GM19372 (cell line): Measurements from ENCODE around the gene CARD19.

Experiments
- ATAC-seq: cut with Tn5 transposase; IDR thresholded peaks from one replicate; pipeline ENCODE4 v1.9.1; 2021; ENCODE audit warnings: mild to moderate bottlenecking, low read depth, moderate library complexity; ENCODE audit not compliant: unreplicated experiment

CARD19 gene

DNA sequence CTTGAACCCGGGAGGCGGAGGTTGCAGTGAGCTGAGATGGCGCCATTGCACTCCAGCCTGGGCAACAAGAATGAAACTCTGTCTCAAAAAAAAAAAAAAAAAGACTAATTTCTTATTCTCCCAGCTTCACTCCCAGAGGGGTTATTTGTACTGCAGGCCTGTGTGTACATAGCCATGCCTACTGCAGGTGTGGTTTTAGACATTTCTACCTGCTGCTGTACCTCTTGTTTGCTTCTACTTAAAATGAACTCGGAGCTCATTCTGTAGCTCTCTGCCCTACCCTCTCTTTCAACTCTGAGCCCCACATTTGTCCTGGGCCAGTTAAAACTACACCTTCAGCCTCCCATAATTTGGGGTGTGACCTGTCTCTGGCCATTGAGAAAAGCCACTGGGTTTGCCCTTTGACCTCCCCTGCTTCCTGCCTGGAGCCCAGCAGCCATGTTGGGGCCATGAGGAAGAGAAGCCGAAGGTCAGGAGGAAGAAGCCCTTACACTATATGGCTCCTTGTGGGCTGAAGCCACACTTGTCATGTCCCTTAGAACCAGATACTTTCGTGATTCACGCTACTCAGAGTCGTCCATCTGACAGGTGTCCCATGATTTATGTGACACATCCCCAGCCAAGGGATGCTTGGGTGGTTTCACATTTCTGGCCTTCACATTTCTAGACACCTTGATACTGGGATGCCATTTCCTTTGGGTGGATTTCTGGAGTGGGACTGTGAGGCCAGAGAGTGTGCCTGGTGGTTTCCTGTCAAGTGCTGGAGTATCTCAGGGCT is 9.4 kb upstream of the CARD19 start:
- ATAC-seq: no peak

DNA sequence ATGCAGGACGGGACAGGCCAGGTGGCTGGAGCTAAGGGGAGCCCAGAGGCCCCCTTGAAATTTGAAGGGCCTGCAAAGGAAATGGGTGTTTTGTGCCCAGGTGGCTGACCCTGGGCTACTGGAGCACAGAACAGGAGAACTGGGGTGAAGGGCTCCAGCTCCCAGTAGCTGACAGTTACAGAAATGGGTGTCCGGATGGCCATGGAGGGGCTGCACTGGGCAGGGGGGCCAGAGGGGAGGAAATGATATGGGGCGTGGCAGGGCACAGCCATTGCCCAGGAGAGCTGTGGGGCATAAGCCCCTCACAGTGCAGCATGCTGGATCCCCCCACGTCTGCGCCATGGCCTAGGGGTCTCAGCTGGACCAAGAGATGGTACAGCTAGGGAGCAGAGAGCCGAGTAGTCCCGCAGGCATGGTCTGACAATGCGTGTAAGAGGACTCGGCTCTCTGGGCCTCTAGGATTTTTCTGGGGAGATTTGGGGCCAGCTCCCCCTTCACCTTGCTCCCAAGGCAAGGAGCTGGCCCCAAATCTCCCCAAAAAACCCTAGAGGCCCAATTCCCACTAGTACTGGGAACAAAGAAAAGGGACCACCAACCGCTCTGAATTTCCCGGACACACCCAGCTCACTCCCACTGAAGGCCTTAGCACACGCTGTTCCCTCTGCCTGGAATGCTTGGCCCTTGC is 7.9 kb upstream of the CARD19 start:
- ATAC-seq: no peak

DNA sequence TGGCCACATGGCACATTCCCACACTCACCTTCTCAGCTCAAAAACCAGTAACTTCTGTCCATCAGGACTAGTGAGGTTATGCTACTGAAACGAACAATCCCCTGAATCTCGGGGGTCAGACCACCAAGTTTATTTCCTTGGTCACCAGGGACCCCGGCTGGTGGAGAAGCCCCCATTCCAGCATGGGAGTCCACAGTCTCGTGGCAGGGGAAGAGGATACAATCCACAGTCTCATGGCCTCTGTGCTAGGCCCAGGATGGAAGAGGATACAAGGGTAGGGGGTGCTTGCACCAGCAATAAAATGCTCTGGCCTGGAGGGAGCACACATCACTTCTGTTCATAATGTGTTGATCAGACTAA is 7.4 kb upstream of the CARD19 start:
- no peak for ATAC-seq

DNA sequence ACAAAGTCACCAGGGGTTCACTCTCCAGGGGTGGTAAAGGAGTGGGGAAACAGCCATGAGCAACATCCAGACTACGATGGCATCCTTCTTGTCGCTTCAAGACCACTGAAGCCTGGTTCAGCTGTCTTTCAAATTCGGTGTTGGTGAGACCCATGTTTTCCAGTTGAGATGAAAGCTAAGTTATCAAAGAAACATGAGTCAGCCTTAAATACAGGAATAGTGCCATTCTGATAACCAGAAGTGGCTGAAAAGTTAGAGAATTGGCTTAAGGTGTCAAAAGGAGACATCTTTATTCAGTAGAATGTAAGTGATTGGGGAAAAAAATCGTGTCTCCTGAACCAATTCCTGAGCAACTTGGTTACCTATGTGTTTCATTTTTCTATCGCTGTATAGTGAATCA is 7.0 kb upstream of the CARD19 start:
- ATAC-seq: no peak

- no peak for ATAC-seq
Measured at GRCh38 chr9:93089481-93089991, 6.5 kb upstream of the CARD19 start.

GRCh38 chr9:93090091-93090655 is 5.8 kb upstream of the CARD19 start:
- ATAC-seq: no peak

DNA sequence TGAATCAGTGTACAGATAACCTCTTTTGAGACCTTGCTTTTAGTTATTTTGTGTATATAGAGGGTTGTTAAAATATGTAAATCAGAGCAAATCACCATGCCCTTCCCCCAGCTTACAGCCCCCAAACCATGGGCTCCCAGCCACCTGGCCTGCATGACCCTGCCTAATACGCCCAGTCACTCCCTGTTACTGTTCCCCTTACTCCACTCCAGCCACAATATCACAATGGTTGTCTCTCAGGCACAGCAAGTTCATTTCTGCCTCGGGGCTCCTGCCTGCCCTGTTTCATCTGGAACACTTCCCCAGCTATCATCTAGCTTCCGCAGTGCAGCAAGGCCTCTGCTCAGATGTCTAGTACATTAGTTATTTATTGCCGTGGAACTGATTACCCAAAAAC is 5.0 kb upstream of the CARD19 start:
- no peak for ATAC-seq

DNA sequence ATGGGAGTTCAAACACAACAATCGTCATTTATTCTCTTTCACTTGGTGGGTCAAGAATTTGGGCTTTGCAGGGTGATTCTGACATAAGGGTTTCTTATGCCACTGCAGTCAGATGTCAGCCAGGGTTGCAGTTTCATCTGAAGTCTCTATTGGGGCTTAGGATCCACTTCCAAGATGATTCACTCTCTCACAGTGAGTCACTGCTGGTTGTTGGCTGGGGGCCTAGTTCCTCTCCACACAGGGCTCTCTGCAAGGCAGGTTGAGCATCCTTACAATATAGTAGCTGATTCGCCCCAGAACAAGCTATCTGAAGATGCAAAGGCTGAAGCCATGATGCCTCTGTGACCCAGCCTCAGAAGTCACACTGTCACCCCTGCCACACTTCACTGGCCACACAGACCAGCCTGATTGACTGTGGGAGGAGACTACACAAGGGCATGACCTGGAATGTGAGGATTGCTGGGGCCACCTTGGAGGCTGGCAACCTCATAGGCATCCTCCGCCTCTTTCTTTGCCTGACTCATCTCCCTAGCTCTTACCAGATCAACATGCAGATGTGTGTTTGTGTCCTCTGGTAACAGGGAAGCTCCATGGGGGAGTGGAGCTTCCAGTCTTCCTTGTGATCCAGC is 4.5 kb upstream of the CARD19 start:
- ATAC-seq: no peak

DNA sequence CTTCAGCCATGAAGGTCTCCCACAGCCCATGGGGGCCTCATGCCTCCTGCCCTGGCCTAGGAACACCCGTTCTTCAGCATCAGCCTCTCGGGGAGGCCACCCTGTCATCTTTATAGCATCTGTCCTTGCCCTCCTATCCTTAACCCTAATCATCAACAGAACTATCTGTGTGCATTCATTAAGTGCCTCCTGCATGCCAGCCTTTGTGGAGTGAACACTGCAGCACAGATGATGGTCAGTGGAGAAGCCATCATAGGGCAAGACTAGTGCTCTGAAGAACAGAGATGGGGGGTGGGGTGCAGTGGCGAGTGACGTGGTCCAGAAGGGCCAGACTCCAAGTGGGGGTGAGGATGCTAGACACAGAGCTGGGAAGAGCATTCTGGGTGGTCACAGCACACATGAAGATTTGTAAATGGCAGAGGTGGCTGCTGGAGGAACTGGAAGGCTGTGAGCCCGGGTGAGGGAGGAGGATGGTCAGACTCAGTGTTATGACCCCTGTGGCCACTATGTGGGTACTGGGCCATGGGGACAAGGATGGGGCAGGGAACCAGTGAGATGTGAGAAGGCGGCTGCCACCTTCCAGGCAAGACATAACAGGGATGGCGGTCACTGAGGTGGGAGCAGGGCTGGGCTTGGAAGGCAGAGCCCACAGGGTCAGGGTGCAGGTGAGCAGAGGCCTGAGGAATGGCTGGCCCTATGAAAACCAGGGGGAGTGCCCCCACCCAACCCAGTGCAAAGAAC is 3.6 kb upstream of the CARD19 start:
- ATAC-seq: no peak

DNA sequence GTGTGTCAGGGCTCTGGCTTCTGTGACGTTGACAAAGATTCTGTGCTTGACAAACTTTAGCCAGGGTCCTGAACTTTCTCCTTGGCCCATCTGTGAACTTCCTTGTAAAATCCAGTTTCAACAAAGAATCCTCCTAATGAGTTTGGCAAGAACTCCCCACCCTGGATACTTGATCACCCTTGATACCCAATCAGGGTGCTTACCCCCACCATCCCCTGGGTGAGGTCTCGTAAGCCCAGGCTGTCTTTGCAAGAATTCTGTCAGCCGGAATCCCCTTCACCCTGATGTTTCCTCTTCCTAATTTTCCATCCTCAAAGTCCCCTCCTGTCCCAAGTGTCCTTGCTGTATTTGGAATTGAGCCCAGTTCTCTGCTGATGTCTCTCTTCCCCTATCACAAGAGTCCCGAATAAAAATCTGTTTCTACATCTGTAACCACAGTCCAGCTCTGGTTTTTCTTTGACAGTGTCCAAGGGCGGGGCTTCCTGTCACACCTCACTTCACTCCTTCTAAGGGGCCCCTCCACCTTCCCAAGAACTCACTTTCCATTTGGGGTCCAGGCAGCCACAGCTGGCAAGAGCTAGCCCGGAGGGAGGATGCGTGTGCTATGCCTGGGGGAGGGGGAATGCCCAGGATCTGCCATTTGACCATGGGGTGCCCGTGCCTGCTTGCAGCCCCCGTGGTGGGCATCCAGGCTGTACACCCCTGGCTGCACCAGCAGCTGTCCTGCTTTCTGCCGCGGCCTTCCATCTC is 2.7 kb upstream of the CARD19 start:
- no peak for ATAC-seq

DNA sequence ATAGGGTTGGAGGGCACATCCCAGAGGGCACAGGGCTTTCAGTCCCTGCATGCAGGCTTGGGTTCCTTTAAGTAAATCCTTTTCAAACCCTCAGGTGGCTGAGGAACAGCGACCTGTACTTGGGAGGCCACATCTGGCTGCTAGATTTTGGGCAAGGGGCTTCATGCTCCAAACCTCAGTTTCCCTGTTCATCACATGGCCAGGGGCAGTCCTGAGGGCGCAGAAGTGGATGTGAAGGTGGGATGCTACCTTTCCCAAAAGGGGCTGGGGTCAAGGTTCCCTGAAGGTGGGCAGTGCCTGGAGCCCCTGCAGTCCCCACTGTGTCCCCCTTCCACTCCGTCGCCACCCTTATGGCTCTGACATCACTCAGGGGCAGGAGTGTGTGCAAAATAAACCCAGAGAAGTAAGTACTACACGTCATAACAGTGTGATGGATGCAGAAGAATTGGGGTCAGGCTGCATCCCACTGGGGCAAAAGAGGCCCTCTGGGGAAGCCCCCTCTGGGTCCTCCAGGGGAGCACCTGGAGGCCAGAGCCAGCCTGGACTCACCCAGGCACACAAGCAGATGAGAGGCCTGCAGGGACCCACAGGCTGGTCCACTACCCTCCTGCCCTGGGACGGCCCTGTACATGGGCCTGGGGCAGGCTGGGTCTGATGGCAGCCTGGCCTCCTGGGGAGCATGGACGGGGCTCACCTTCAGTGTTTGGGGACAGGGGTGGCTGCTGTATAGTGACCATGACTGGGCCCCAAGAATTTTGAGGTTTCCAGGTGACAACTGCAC is 1.9 kb upstream of the CARD19 start:
- ATAC-seq: no peak

DNA sequence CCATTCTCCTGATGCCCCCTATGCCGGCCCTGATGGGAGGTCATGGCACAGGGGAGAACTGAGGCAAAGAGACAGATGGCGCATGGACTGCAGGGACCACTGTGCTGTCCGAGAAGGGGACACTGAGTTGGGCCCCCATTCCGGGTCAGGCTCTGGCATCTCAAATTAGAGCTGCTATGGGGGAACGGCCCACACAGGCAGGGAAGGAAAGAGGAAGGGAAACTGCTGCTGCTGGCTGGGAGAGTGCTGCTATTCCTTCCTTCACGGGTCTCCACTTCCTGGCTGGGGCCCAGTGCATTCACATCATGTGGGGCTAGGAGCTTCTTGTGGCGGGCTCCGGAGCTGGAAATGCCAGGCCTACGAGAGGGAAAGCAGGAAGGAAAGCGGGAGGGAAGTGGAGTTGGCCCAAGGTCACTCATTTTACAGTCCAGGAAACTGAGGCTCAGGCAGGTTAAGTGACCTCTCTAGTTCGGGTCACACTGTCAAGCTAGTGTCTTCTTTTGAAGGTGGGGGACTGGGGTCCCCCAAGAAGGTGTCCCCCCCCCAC is 1.3 kb upstream of the CARD19 start:
- no peak for ATAC-seq

DNA sequence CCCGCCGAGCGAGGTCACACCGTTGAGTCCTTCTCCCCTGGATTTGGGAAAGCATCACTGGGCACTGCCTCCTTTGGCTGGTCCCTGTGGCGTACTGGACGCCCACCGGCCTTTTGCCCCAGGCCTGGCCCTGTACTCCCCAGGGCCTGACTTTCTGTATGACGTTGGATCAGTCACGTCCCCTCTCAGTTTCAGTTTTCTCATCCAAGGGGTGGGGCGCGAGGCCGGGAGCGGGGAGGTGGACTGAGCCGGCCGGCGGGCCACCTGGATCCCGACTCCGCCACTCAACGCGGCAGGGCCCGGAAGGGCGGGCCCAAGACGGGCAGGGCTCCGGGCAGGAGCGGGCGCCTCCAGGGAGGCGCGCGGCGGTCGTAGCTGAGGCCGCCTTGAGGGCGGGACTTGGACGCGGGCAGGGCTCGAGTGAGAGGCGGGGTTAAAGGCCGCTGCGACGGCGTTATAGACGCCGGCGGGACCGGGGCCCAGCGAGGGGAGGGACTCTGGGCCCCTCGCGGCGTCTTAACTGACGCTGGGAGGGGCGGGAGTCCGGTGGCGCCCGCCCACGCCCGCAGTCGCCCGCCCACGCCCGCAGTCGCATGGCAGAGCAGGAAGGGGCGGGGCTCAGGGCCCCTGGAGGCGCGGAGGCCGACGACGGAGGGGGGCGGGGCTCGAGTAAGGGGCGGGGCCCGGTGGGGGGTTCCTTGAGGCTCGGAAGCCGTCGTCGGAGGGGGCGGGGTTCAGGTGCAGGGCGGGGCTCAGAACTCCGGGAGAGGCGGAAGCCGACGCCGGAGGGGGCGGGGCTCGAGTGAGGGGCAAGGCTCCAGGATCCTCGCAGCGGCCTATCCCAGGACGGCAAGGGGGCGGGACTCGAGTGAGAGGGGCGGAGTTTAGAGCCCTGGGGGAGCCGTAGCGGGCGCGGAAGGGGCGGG is 549 bp upstream of the CARD19 start:
- ATAC-seq: peak; percentile 66

- no peak for ATAC-seq
Measured at GRCh38 chr9:93096811-93097382, 880 bp downstream of the CARD19 start.

- no peak for ATAC-seq
Measured at GRCh38 chr9:93097511-93098201, 1.6 kb downstream of the CARD19 start.

- no peak for ATAC-seq
Measured at GRCh38 chr9:93098236-93098946, 2.4 kb downstream of the CARD19 start.
